Activated CD4-positive, alpha-beta T cell treated with anti-CD3 and anti-CD28 coated beads, Interleukin-2, Interleukin-4, amounts not matched to agents 100 ng/mL and 50 ng/mL, durations not matched to agents 16 hours and 8 hours (primary cell): ENCODE results near the gene VIPR1.

Experiments used
- DNase-seq: peaks from one replicate; pipeline ENCODE4 v3.0.0-alpha.2; 2020; ENCODE audit warnings: low spot score

Gene VIPR1

DNA sequence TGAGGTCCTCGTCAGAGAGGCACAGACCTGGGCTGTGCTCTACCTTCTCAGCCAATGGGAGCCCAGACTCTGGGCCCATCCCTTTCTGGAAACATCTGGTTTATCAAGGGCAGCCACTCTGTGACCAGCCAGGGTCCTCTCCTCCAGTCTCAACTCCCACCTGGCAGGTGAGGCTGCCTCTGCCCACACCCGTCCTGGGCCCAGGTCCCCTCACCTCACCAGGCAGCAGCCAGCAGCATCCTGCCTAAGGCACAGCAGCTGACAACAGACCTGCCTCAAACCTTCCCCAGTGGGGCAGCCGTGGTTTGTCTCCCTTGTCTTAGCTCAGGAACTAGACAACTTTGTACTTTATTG is 8.7 kb upstream of the VIPR1 start:
- DNase-seq: no peak

GRCh38 chr3:42495393-42495792 is 7.0 kb upstream of the VIPR1 start:
- DNase-seq: no peak

- no peak for DNase-seq
Observed at GRCh38 chr3:42497009-42497731, 5.3 kb upstream of the VIPR1 start.

- DNase-seq: no peak
Observed at GRCh38 chr3:42498034-42498433, 4.4 kb upstream of the VIPR1 start.

GRCh38 chr3:42498791-42499477 is 3.5 kb upstream of the VIPR1 start:
- peak; percentile 50 for DNase-seq

DNA sequence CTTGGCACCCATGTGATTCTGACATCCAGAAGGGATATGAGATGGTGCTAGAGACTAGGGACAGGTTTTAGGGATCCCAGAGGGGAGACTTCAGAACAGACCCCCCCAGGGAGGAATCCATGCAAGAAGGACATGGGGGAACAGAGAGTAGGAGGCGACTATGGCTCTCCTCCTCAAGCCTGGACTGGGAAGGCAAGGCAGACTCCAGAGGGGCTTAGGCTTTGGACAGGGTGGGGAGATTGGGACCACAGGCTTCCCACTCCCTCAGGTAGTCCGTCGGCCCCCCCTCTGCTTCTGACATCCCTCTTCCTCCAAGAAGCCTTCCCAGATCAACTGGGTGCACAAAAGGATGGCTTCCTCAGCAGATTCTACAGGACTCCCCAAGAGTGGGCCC is 3.0 kb upstream of the VIPR1 start:
- no peak for DNase-seq

DNA sequence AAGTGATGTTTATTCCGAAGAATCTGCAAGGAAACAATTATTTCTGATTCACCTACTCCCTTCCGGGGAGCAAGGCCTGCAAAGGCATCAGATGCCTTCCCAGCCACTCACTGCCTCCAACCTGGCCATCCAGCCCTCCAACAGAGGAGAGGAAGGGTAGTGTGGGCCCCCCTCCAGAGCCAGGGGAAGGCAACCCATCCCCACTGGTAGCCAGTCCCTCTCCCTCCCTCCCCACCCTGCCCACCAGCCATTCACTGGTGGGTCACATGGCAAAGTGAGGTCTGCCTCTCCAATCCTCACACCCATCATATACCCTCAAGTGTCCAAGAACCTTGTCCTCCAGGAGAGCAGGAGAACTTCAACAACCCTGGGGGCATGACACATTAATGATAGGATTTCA is 2.4 kb upstream of the VIPR1 start:
- DNase-seq: no peak

GRCh38 chr3:42500909-42501308 is 1.5 kb upstream of the VIPR1 start:
- no peak for DNase-seq

DNA sequence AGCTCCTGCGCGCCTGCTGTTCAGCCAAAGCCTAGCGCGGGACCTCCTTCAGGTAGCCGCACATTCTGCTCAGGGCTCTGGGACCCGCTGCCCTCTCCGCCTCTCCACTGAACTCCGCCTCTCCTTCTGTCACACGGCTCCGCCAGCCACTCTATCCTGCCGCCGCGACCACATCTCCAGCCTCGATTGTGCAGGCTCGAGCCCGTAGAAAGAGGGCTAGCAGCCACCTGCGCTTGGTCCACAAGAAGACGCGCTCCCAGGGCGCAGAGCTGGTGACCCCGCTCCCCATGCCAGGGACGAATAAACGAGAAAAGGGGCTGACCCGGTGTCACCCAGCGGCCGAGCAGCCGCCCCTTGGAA is 1.1 kb upstream of the VIPR1 start:
- DNase-seq: no peak

- peak; percentile 47 for DNase-seq
Observed at GRCh38 chr3:42501681-42502428, 588 bp upstream of the VIPR1 start.

GRCh38 chr3:42503251-42503924 is 945 bp downstream of the VIPR1 start:
- no peak for DNase-seq

GRCh38 chr3:42503957-42504333 is 1.5 kb downstream of the VIPR1 start:
- DNase-seq: no peak

- DNase-seq: no peak
Observed at GRCh38 chr3:42504334-42505127, 2.1 kb downstream of the VIPR1 start.

GRCh38 chr3:42505128-42505848 is 2.8 kb downstream of the VIPR1 start:
- DNase-seq: no peak

DNA sequence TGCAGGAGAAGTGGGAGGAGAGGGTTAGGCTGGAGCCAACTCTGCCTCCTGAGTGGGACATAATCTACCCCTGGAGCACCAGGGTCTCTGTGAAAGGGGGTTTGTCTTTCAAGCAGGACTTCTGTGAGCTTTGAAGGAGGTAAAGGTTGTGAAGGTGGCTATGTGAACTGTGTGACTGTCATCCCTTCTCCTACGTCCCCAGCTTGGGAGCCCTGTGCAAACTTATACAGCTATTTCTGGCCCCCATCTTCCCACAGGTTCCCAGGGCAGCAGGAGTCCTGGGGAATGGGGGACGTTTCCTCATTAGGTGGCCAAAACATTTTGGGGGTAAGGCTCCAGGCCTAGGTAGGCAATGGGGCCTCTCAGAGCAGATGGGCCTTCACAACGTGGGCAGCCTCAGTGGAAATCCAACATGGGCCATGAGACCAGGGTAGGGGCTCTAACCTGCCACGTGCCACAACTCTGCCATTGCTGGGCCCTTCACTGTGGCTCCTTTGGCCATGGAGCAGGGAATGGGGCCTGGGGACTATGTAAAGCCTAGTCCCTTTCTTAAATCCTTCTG is 3.5 kb downstream of the VIPR1 start:
- no peak for DNase-seq

DNA sequence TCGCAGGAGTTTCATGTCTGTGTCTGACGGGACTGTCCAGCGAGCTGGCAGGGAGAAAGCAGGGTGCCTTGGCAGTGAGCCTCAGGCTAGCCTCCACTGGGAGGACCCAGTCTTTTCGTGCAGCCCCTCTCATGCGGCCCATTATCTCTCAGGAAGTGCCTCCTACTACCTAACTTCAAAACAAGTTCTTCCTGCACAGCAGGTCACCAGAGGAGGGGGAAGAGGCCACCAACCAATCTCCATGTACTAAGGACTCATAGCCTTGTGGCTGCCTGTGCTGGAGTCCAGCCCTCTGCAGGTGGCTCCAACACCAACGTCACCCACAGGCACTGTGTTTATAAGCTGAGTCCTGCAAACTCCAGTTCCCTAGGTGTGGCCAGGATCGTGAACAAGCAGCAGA is 4.8 kb downstream of the VIPR1 start:
- DNase-seq: no peak

GRCh38 chr3:42507761-42508335 is 5.4 kb downstream of the VIPR1 start:
- DNase-seq: no peak

DNA sequence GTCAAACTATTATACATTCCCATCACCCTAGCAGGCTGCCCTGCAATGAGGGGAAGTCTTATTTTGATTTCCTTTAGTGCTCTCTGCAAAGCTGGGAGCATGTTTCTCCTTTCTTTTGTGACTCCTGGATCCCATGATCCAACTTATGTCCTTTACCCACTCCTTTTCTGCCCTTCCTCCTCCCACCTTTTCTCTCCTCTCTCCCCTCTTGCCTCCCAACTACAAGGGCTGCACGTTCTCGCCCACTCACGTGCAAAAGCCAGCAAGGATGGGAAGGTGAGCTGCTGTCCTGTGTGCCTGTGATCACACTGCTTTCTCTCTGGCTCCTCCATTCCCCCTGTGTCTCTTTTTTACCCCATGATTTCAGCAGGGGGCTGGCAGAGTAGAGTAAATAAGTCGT is 6.1 kb downstream of the VIPR1 start:
- no peak for DNase-seq

- DNase-seq: no peak
Observed at GRCh38 chr3:42509111-42509510, 6.7 kb downstream of the VIPR1 start.

DNA sequence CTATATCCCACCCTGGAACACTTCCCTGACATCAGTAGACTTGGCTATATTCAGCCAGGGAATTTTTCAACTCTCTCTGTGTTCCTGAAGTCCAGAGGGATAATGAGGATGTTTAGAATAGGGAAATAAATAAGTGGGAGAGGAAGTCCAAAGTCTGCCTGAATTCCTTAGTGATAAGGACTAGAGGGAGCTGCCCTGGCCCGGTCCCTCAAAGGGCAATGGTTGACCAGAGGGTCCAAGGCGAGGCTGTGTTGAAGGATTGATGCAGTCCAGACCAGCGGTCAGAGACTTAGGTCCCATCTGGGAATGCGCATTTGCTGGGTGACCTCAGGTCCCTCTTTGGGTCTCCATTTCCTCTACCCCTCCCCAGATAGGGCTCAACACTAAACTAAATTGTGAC is 7.9 kb downstream of the VIPR1 start:
- DNase-seq: no peak

DNA sequence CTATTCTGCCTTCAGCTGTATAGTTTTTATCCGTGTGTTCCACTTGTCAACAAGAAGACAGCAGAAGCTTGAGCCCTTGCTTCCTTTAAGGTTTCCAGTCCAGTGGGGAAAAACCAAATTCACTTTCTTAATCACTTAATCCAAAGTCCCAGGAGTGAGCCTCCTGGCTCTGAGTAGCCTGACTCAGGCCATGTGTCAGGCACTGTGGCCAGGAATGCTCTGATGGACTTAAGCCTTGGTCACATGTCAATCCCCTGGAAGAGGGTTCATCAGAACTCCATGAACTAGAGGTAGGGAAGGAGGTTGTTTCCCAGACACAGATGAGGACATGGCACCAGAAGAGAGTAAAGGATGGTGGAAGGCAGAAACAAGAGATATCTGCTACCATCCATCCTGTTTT is 8.8 kb downstream of the VIPR1 start:
- DNase-seq: no peak
